NCI-H2081 (cell line): ENCODE measurements around the gene MARCHF3.
A peak's percentile ranks its signal among the peaks of the same experiment; 100 is the strongest.
"Not testable (repeated sequence)": the region's sequence is repeated elsewhere in the genome, so short reads cannot be mapped to it uniquely, and the experiment has no call there.

Experiments
- DNase-seq, 2 experiments: peaks; one replicate each; lab custom pipeline; 2025; lab: John Stamatoyannopoulos, UW

Gene MARCHF3

DNA sequence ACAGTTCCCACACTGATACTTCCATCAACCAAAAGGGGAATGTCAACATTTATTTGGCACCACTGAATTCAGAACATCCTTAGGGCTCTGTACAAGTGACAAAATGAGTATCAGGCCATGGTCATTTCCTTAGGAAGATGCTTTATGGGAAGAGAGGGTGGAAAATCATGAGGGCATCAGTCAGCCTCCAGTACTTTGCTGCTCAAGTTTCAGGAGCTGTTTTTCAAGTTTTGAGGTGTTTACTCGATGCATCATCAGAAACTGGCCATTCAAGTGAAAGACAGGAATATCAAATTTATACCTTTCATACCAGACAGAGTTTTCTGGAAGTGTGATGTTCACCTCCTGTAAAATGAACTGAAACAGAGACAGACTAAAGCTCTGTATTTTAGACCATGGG lies 21.2 kb upstream of the MARCHF3 start:
- no peak for DNase-seq

DNA sequence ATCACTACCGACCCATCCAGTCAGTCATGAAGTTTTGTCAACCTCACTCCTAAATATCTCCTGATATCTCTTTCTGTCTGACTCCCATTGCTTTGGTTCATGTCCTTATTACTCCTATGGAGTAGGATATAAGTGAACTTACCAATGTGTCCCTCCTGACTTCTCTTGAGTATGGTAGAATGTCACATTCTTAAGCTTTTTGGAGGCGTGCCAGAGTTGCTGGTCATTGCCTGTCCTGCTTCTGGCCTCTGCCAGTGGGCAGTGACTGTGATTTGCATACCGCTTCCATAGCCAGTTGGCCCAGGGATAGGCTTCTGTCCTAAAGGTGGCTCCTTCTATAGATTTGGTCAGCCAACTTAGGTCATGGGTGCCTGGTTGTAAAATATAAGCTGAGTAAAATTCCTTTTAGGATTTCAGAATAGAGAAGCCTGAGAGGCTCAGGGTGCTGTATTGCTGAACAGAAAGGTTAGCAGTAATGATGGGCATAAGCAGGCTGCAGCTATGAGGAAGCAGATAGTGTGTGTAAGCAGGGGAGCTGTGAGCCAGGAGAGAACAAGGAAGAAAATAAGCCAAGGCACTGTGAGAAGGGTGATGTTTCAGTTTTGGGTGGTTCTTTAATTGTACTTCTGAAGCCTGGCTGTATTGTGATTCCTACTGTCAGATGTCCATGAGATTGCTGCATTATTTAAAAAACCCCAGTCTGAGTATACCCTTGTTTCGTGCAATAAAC lies 16.1 kb upstream of the MARCHF3 start:
- no peak for DNase-seq

DNA sequence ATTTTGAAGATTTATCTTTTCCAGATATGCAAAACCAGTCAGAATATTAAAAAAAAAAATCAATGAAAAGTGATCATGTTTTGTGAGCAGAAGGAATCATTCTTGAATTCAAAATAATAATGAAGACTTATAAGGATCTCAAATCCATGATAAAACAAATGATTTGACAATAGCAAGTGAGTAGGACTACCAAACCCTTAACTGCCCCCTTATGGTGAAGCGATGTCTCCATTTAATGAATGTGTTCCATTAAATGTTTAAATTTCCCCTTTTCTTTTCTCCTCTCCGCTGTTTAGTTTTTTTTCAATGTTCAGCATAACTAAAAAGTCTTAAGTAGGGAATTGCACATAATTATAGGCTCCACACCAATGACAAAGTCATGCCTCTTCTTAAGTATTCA lies 12.2 kb upstream of the MARCHF3 start:
- no peak for DNase-seq

DNA sequence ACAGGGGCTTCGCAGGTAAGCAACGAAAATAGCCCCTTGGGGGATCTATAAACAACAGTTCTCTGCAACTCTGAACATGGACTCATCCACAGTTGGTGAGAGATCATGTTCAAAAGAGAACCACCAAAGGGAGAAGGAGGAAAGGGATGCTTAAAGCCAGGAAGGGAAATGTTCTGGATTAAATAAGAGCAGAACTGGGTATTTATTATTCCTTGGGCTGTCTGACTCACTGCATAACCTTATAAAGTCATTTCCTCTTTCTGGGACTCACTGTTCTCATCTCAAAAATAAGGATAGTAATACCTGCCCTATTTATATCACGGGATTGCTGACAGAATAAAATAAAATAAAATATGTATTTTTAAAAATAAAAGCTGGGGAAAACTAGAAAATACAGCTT lies 11.2 kb upstream of the MARCHF3 start:
- no peak for DNase-seq

DNA sequence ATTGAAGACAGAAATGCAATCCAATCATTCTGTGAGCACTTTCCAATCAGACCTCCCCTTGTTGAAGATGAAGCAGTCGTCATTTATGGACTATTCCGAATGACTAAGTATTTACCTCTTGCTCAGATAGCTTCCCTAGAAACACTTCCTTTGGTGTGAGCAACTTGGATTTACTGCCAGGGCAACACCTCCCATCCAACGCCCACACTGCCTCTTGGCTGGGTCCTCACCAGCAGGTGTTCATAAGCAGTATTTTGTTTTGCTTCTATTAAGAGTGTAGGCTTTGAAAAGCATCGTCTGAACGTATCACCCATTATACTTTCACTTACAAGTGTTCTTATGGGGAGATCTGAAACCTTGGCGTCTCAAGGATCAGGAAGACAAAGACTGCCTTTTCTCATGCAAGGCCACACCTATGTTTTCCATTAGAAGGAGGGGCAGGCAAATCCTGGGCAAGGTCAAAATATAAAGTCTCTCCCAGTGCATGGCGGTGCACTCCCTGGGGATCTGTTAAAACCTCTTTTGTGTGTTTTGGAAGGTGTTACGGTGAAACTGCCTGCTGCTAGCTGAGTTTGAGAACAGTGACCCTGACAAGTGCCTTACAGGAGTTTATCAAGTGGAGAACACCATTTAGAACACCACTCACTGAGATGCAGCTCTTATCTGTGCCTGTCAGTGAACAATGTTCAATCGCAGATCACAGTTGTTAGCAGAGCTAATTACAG lies 10.6 kb upstream of the MARCHF3 start:
- peak; percentile 17 to 33 for DNase-seq

DNA sequence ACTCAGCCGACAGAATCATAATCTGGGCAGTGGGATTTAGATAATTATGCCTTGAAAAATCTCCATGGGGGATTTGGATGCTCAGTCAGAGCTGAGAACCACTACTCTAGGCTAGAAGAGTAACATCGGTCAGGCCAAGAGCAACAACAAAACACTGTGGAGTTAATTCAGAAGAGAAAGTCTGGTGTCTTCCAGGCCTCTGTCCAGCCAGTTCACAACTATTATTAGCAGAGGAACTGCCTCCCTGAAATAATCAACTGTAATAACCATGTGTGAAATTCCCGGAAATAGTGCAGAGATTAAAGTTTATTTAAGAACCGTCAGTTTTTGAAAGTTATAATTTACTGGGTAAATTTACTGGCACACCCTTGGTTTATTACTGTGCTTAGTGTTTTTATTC lies 8.2 kb upstream of the MARCHF3 start:
- no peak for DNase-seq

DNA sequence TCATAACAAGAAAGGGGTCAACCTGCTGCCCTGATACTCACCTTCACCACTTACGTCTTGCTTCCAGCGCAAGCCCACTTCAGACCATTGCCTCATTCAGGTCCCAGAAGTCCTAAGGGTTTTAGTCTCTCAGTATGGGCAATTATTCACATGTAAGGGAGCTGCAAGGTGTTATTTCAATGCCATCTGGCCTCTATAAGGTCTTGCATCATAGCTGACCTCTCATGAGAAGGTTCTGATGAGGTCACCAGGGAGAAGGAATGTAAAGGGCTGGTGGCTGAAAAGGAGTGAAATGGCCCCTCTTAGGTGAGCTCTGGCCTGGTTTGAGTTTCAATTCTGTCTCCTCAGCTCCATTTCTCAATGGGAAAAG lies 1.5 kb upstream of the MARCHF3 start:
- no peak for DNase-seq

DNA sequence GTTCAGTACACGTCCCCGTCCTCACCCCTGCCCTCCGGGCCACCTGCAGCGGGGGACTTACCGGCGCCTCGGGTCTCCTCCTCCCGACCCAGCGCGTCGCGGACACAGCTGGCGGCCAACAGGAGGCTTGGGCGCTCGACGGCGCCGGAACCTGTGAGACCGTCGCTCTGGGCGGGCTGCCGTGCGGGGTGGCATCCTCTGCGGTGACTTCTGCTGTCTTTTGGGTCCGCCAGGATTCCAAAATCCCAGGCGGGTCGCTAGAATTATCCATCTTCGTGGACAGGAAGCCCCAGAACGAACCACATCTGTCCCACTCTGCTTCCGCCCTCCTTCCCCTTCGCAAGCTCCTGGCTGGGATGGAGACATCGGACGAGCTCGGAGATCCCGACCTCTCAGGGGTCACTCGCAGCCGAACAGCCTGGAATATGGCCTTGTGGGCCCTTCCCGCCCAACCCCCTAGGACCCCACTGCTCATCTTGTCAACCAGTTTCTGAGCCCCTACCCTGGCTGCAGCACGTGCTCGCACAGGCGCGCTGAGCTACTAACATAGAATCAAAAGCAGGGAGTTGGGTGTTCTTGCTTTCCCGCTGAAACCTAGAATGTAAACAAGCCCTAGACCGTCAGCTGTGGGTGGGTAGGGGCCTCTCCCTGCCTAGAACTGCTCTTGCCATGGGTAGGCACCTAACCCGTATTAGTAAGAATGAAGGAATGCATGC lies 947 bp upstream of the MARCHF3 start:
- DNase-seq = no peak

DNA sequence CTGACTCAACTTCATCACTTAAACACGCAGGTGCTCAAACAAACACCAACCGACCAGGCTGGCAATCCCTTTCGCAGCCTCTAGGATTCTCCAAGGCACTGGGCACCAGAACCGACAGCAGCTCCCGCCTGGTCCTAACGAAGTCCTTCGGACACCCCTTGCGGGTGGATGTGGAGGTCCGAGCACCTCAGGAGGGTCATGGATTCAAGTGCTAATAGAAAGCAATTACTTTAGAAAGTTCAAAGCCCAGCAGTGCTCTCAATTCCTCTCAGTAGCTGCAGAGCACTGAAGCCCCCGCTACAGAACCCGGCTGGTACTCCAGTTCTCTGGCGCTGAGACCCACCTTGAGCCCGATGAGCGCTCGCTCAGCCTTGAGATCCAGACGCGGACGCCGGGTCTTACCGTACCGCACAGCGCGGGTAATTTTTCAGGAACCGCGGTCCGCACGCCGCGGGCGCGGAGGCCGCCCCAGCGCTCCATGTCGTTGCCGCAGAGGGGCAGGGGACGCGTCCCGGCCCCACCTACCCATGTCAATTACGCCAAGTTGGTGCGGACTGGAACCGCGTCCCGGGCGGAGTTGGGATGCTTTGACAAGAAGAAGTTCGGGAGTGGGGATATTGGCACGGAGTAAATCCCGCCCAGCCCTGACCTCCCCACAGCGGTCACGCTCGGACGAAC lies 638 bp downstream of the MARCHF3 start:
- peak; percentile 31 to 65 for DNase-seq

DNA sequence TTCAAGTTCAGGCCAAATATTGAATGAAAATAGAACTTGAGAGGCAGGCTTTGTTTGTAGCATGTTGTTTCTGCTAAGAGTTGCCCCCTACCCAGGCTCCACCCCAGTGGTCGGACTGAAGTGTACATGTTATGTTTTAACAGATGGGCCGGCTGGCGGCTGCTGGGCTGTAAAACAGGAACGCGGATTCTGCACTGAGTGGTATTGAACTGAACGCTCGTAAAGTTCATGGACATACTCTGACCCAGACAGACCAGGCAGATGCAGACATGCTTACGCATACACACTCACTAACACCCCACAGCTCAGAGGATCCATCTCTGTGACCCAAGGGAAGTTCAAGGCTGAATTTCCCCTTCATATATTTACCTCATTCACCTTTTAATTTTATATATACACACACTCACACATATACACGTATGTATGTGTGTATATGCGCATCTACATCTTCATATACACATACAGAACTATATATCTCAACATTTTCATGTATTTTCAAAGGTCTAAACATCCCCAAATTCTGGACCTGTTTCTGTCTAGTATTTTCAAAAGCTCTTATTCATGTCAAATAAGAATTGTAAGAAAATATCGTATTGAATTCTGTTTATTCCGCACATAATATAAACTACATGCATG lies 1.4 kb downstream of the MARCHF3 start:
- DNase-seq = peak in 1 of 2 experiments; percentile 2

DNA sequence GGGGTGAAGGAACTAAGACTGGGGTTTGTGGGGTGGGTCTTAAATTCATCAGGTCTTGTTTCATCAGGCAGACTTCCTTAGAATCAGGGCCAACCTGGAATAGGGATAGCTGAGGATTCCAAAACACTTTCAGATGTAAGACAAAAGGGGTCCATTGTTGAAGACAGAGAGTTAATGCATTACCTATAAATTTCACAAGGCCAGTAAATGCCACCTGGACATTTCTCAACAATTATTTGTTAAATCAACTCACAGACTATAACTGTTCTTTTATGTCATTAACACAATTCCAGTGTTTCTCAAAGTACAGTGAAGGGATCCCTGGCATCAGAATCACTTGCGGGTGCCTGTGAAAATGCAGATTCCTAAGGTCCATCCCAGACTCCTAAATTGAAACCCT lies 2.8 kb downstream of the MARCHF3 start:
- no peak for DNase-seq

DNA sequence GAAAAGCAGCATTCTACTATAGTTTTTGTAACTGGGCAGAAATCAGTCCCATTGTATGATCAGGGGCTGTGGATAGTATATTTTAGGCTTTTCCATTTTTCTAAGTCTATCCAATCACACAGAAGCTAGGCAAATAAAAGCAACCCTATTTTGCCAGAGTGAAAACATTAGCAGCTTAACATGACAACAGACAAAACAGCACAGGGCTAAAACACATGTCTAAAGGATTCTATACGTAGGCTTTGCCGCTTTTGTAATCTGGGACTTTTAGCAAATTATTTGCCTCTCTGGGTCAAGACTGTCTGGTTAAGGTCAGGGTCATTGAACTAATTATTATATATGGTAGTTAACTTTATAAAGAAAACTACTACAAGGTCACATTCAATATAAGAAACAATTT lies 4.2 kb downstream of the MARCHF3 start:
- DNase-seq = no peak

DNA sequence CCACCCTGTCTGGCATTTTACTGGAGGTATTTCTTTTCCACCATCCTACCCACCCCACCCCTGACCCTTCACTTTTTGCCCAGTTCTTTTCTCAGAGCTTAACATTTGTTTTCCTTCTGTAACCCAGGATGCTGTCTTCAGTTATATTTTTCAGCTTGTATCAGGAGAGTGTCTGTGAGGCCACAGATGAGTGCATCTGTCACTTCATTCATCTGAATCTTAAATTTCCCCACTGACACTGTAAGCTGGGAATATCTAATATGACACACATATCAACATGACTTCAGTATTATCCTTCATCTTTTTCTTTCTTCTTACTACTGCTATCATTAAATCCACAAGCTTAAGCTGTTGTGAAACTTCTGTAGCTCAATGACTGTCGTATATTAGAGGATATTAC lies 4.9 kb downstream of the MARCHF3 start:
- no peak for DNase-seq

DNA sequence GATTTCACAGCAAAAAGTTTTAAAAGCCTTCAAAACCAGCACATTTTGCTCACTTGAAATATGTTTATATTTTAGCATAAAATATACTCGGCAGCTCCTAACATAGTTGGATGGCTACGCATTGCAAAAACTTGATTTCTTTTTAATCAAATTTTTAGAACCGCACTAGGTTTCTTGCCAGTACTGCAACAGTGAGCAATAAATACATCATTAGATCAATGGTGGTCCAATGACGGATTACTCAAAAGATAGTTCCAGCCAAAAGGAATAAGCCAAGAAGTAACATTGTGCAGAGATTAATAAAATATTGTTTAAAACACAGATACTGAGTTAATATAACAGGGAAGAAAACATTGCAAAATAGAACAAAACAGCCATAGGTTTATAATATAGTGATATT lies 5.5 kb downstream of the MARCHF3 start:
- no peak for DNase-seq

DNA sequence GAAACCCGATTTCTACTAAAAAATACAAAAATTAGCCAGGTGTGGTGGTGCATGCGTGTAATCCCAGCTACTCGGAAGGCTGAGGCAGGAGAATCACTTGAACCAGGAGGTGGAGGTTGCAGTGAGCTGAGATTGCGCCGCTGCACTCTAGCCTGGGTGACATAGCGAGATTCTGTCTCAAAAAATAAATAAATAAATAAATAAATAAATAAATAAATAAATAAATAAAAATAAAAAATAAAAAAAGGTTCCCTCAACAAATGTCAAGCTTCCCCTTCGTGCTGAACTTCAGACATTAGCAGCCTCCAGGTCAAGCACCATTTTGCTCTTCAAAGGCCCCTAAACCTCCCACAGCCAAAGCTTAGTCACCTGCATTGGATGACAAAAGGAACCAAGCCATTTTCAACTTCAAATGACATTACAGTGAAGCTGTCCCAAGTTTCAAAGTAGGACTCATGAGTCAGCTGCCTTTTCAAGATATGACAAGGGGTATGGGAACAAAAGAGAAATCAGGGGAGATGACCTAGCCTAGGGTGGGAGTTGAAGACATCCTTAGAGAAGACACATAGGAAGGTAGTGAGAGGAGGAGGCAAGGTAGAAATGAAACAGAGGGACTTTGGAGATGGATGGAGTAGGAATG lies 6.7 kb downstream of the MARCHF3 start:
- DNase-seq = not testable (repeated sequence)

DNA sequence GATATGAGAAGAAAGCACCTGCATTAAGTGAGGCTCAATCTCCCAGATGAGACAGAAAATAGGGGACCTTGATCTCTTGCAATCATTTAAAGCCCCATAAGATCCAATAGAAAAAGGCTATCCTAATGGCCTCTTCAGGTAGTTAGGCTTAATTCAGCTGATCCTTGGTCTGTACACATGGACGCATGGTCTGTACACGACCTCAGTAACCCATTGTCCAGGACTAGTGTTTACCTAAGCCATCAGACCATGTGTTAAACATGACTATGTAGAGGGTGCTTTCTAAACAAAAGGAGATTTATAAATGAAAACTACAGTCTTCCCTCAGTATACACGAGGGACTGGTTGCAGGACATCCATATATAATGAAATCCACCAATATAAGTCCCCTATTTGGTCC lies 7.5 kb downstream of the MARCHF3 start:
- DNase-seq = no peak

DNA sequence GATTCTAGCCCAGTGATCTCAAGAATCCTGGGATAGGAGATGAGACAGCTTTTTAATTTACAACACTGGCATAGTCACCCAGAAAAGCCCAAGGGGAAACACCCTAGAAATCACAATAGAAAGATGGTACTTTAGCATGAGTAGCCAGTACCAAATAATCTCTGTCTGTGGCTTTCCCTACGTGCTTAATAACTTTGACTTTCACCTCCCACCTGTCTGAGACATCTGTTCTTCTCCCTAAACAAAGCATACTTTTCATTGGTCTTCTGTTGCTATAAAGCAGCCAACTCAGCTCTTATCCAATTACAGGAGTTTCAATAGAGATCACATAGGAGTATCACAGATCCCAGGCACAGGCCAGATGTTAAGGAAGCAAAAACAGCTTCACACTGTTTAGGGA lies 10.4 kb downstream of the MARCHF3 start:
- no peak for DNase-seq

DNA sequence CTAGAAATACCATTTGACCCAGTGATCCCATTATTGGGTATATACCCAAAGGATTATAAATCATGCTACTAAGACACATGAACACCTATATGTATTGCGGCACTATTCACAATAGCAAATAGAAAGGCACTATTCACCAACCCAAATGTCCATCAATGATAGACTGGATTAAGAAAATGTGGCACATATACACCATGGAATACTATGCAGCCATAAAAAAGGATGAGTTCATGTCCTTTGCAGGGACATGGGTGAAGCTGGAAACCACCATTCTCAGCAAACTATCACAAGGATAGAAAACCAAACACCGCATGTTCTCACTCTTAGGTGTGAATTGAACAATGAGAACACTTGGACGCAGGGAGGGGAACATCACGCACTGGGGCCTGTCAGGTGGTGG lies 13.6 kb downstream of the MARCHF3 start:
- DNase-seq = not testable (repeated sequence)

DNA sequence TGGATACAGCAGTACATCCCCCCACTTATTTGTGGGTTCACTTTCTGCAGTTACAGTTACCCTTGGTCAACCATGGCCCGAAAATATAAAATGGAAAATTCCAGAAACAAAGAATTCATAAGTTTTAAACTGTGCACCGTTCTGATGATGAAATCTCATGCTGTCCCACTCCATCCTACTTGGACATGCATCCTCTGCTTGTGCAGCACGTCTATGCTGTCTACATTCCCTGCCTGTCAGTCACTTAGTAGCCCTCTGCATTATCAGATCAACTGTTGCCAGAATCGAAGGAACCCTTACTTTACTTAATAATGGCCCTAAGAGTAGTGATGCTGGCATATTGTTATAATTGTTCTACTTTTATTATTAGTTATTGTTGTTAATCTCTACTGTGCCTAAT lies 14.6 kb downstream of the MARCHF3 start:
- DNase-seq = no peak

DNA sequence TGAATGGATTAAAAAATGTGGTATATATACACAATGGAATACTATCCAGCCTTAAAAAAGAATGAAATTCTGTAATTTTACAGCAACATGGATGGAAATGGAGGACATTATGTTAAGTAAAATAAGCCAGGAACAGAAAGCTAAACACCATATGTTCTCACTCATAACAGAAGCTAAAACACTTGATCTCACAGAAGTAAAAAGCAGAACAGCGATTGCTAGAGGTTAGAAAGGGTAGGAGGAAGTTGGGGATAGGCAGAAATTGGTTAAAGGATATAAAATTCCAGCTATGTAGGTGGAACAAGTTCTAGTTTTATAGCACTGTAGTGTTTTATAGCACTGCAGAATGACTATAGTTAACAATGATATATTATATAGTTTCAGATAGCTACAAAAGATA lies 15.8 kb downstream of the MARCHF3 start:
- no peak for DNase-seq

DNA sequence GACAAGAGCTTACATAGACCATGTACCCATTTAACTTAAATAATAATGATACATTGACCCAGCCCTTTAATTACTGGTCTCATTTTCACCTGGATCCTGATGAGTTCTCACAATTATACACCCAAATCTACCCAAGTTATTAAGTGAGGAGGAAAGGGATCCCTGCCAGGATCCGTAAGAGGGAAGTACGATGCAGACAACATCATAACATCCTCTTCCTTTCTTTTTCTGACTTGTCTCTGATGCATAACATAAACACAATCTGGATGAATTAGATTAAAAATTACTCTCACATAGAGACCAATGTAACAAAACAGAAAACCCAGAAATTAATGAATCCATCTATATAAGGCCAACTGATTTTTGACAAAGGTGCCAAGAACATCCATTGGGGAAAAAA lies 17.0 kb downstream of the MARCHF3 start:
- DNase-seq = no peak

DNA sequence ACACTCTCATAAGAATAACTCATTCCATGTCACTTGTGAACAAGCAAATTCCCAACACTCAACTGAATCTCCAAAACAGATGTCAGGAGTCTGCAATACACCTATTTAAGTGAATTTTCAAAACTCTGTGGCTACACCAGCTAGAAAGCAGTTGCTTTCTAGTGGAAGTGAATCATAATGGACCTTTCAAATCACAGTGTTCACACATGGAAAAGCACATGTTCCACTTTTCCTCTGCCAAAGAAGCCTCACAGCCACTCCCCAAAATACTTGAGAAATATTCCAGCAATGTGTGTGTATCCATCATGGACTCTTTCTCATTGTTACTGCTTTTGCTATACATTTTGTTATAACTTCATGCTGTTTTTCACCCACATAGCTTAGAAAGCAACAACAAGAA lies 17.4 kb downstream of the MARCHF3 start:
- no peak for DNase-seq
